Kidney (tissue), 14 donors: ENCODE measurements around the gene SNX11. TPM values are rescaled to one million over a fixed set of nuclear protein-coding genes. Genes with fewer than 3 reads are reported as not detected.

Experiments used
- DNase-seq, 5 donors: peaks; one replicate each; pipeline ENCODE4 v3.0.0-alpha.2; 2013 to 2020
- FAIRE-seq: peaks from 2 replicates; lab custom pipeline; 2012; peaks lifted over from hg19 to GRCh38; lab: Jason Lieb, UNC
- H3K27ac ChIP-seq, 2 donors: one replicate each; pipeline ENCODE4 v1.7.0; 2013; ENCODE audit warnings: low read depth in 2 of 2, low read length in 2 of 2, inconsistent platforms in 1 of 2
- H3K27me3 ChIP-seq: one replicate; pipeline ENCODE4 v1.7.1; 2013; ENCODE audit warnings: low read length, inconsistent platforms; ENCODE audit not compliant: control insufficient read depth, insufficient read depth
- H3K36me3 ChIP-seq, 3 donors: one replicate each; pipeline versions ENCODE4 v1.7.0 to v1.7.1; 2013; ENCODE audit warnings: low read length in 3 of 3, control low read depth in 1 of 3, inconsistent platforms in 1 of 3; ENCODE audit not compliant: insufficient read depth in 3 of 3, control insufficient read depth in 2 of 3
- H3K4me1 ChIP-seq, 3 donors: one replicate each; pipeline versions ENCODE4 v1.7.0 to v1.7.1; 2013; ENCODE audit warnings: low read length in 3 of 3, inconsistent platforms in 1 of 3, low read depth in 1 of 3; ENCODE audit not compliant: control insufficient read depth in 2 of 3, insufficient read depth in 2 of 3
- H3K4me3 ChIP-seq, 3 donors: one replicate each; pipeline versions ENCODE4 v1.7.0 to v1.8.1; 2013; ENCODE audit warnings: low read length in 3 of 3, control low read depth in 1 of 3, inconsistent platforms in 1 of 3
- H3K9ac ChIP-seq, 3 donors: one replicate each; pipeline versions ENCODE4 v1.7.0 to v1.7.1; 2013; ENCODE audit warnings: low read length in 3 of 3, control low read depth in 1 of 3, inconsistent platforms in 1 of 3
- H3K9me3 ChIP-seq, 3 donors: one replicate each; pipeline versions ENCODE4 v1.7.0 to v1.7.1; 2013; ENCODE audit warnings: low read length in 3 of 3, control low read depth in 1 of 3, inconsistent platforms in 1 of 3; ENCODE audit not compliant: control insufficient read depth in 2 of 3, insufficient read depth in 1 of 3
- intact Hi-C: fragments of 100-400 bp; cut with DNase I; formaldehyde crosslinking; loops from one replicate; pipeline ENCODE4 v1.11.1; 2022
- polyA plus RNA-seq: library from polyadenylated mRNA; stranded (reverse); fragments of 350-450 nt; fragmentation: Illumina TruSeq; extraction: RNeasy Lipid Tissue Mini Kit (QIAGEN cat#74804); gene quantifications from one replicate; pipeline ENCODE4 v1.2.3, GENCODE V29; 2014; ENCODE audit warnings: low read depth, low replicate concordance; ENCODE audit not compliant: insufficient read depth
- total RNA-seq: library from RNA; stranded (reverse); fragmentation: NEBNext Ultra II Directional; extraction: Animal tissue kit (Norgen Biotek cat#: 25700); gene quantifications from one replicate; pipeline ENCODE4 v1.2.1, GENCODE V29; 2021
- TF ChIP-seq, protein P1 (sequence below): IDR thresholded peaks from 3 replicates; pipeline ENCODE4 v1.5.1; 2012; ENCODE audit warnings: mild to moderate bottlenecking, moderate library complexity, borderline replicate concordance; ENCODE audit not compliant: insufficient read depth; ENCODE audit errors: extremely low read depth
- donor health status: control.
- donor health status: control.
- donor health status: control.
- donor health status: control.
- donor health status: control.
- donor health status: DM: yes; HTN: yes; CAD: no.
- donor health status: Normal renal cell carcinoma (clear cell type).

Gene SNX11
- total and polyA plus RNA-seq, 2 donors from 2014 or later, result 22.4 to 25.3 TPM

DNA sequence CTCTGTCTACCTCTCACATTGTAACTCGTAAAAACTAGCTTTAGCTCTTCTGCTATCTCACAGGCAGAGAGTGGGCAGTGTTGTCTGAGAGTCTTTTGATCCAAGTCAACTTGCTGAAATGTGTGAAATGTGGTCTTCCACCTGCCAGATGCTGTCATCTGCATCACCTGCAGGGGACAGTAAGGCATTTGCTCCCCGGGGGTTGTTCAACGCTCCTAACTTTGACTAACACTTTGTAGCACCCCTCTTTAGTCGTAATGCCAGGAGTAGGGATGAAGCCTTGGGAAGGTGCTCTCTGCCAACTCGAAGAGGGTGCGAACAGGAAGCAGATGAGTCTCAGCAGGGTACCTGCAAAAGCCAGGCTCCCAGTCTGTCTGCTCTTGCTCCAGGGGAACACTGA is 36.1 kb downstream of the SNX11 start:
- DNase-seq (no peak), FAIRE-seq (no peak)
- H3K9me3 ChIP-seq, result no peaks in the 10 kb centered on the region
- no peak overlapping the region for H3K4me3 ChIP-seq
- intact Hi-C loops, result no loop called here
- peaks cover 0 to 2% (median 0%) of the 10 kb centered on the region in 3 donors for H3K36me3 ChIP-seq
- H3K9ac ChIP-seq, result no peak overlapping the region
- TF ChIP-seq, protein P1, sequence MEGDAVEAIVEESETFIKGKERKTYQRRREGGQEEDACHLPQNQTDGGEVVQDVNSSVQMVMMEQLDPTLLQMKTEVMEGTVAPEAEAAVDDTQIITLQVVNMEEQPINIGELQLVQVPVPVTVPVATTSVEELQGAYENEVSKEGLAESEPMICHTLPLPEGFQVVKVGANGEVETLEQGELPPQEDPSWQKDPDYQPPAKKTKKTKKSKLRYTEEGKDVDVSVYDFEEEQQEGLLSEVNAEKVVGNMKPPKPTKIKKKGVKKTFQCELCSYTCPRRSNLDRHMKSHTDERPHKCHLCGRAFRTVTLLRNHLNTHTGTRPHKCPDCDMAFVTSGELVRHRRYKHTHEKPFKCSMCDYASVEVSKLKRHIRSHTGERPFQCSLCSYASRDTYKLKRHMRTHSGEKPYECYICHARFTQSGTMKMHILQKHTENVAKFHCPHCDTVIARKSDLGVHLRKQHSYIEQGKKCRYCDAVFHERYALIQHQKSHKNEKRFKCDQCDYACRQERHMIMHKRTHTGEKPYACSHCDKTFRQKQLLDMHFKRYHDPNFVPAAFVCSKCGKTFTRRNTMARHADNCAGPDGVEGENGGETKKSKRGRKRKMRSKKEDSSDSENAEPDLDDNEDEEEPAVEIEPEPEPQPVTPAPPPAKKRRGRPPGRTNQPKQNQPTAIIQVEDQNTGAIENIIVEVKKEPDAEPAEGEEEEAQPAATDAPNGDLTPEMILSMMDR, result no peak
- no peak overlapping the region for H3K27ac ChIP-seq
- peaks cover 0 to 3% (median 0%) of the 10 kb centered on the region in 3 donors for H3K4me1 ChIP-seq
- no peaks in the 10 kb centered on the region for H3K27me3 ChIP-seq

DNA sequence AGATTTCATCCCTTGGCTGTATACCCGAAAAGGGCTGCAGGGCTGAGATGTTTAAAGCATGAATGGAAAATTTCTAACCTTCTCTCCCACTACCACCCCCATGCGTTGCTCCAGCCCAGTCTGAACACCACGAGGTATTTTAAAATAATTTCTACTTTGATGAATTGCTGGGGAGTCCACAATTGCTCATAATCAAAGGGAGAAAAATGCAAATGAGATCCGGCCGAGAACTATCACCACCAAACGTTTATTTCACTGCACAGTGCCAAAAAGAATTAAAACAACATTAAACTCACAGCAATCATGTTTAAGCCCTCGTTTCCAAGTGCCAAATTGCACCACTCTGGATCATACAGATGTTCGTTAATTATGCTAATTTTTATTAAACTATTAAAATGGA is 36.7 kb downstream of the SNX11 start:
- no peak overlapping the region for H3K9ac ChIP-seq
- no peaks in the 10 kb centered on the region for H3K27me3 ChIP-seq
- DNase-seq (no peak), FAIRE-seq (no peak)
- H3K36me3 ChIP-seq, result peaks cover 0 to 2% (median 0%) of the 10 kb centered on the region in 3 donors
- peaks cover 0 to 3% (median 0%) of the 10 kb centered on the region in 3 donors for H3K4me1 ChIP-seq
- TF ChIP-seq, protein P1, result no peak
- no peak overlapping the region for H3K4me3 ChIP-seq
- intact Hi-C loops, result no loop called here
- no peak overlapping the region for H3K27ac ChIP-seq
- H3K9me3 ChIP-seq, result no peaks in the 10 kb centered on the region

DNA sequence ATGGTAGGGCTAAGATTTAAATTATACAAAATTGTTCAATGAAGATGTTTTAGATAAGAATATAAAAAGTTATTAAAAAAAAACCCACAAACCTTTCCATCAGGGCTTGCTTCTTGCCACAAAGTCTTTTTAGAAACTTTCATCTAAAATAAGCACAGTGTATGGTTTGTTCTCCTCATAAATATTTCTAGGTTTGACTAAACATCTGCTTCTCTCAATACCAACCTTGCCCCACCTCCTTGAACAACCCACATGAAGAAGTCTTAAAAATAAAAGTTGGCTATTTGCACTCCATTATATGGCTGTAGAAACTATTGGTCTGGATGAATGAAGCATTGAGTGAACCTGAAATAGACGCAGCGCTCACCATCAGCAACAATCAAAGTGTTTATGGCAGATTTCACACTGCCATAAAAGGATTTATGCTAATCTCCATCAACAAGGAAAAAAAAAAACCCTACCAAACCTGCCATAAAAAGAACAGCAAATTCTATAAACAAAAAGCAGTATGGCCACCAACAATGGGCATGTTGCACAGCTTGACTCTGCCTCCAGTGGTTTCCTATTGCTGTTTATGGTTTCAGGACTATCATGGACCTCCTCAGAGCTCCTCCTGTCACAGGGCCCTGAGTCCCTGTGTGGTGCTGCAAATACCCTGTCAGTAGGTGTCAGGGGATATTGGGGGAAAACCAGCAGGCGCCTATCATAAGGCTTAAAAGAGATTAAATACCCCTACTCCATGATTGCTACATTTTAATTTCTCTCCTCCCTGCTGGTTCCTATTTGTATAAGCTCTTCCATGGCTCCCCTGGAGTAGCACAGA is 37.6 kb downstream of the SNX11 start:
- TF ChIP-seq, protein P1, result no peak
- H3K4me1 ChIP-seq, result peaks cover 0 to 3% (median 0%) of the 10 kb centered on the region in 3 donors
- no peaks in the 10 kb centered on the region for H3K9me3 ChIP-seq
- H3K9ac ChIP-seq, result no peak overlapping the region
- no peak for FAIRE-seq
- no peak for DNase-seq
- intact Hi-C loops, result no loop called here
- peaks cover 3% of the 10 kb centered on the region for H3K27me3 ChIP-seq
- H3K36me3 ChIP-seq, result peaks cover 0 to 2% (median 0%) of the 10 kb centered on the region in 3 donors
- H3K4me3 ChIP-seq, result no peak overlapping the region
- H3K27ac ChIP-seq, result no peak overlapping the region
